ENCODE results near the gene APP.

The APP gene

GRCh38 chr21:25901330-25901979 is 269.1 kb downstream of the APP start:
- DNase-seq (ENCODE audit: low read depth): no peak
- no peak for TF ChIP-seq CTCF (conservative IDR thresholded peaks at IDR 0.05; ENCODE audit: low read depth, low read length)
- no peak overlapping the region for H3K4me3 ChIP-seq (ENCODE audit: low read depth, low read length)

DNA sequence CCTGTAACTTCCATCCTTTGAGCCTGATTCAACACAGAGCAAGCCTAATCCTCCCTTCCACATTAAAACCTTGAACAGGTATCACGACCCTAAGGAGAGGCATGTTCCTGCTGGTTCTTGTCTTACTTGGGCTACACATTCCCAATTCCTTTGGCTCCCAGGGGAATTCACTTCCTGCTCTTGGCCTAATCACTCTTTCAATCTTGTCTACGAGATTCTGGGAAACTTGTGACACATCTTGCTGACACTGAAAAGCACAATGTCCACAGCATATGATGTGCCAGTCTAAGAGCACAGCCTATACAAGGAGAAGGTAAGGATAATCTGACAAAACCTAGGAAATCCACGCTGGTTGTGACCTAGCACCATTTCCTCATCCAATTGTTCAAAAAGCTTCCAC is 271.9 kb downstream of the APP start:
- DNase-seq (ENCODE audit: low read depth): peak; percentile 19
- H3K4me3 ChIP-seq (ENCODE audit: low read depth, low read length): no peak overlapping the region
- TF ChIP-seq CTCF (conservative IDR thresholded peaks at IDR 0.05; ENCODE audit: low read depth, low read length): no peak

DNA sequence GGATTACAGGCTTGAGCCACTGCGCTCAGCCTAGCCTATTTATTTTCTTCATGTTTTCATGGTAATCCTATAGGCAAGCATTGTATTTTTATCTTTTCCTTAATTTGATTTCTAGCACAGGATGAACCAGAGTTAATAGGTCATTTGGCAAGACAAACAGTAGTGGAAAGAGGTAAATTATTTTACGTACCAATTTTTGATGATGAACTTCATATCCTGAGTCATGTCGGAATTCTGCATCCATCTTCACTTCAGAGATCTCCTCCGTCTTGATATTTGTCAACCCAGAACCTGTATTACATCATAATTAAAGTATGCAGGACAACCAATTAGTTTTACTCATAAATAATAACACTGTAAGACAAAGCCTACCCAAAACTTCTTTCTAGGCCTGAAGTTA is 273.2 kb downstream of the APP start:
- DNase-seq (ENCODE audit: low read depth): no peak
- TF ChIP-seq CTCF (conservative IDR thresholded peaks at IDR 0.05; ENCODE audit: low read depth, low read length): no peak
- H3K4me3 ChIP-seq (ENCODE audit: low read depth, low read length): no peak overlapping the region

GRCh38 chr21:25896501-25897056 is 274.0 kb downstream of the APP start:
- TF ChIP-seq CTCF (conservative IDR thresholded peaks at IDR 0.05; ENCODE audit: low read depth, low read length): no peak
- H3K4me3 ChIP-seq (ENCODE audit: low read depth, low read length): no peak overlapping the region
- no peak for DNase-seq (ENCODE audit: low read depth)

DNA sequence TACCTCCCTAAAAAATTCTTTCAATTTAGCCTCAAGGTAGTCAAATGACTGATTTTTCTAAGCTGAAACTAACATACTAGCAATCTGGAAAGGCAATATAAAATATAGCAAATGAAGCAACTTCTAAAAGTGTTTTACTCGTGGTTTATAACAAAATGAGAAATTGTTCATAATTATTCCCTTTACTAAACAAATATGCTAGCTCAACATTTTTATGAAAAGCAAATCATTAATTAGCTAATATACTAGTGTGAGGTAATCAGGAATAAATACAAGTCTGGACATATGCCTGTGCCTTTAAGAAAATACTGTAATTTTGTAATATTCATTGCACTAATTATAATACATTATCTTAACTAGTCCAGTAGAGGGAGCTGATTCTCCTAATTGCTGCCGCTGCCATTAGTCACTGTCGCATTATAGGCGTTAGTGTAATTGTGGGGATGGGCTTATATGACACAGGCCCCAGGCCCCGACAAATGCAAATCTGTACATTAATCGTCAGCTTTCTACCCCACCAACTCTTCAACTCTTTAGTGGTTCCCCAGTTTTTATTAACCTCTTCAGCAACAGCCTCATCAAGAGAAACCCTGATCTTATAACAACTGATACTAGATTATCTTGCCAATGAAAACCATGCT is 274.9 kb downstream of the APP start:
- DNase-seq (ENCODE audit: low read depth): peak; percentile 55
- peak; percentile 69 for TF ChIP-seq CTCF (conservative IDR thresholded peaks at IDR 0.05; ENCODE audit: low read depth, low read length)
- H3K4me3 ChIP-seq (ENCODE audit: low read depth, low read length): no peak overlapping the region

DNA sequence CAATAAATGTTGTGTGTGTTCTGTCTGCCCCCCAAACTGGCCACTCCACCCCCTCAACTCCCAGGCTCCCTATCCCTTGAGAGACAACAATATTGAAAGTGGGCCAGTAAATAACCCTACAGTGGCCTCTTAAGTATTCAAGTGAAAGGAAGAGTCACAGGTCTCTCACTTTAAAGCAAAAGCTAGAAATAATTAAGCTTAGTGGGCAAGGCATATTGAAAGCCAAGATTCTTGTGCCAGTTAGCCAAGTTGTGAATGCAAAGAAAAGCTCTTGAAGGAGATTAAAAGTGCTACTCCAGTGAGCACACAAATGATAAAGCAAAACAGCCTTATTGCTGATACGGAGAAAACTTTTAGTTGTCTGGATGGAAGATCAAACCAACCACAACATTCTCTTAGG is 277.4 kb downstream of the APP start:
- no peak for TF ChIP-seq CTCF (conservative IDR thresholded peaks at IDR 0.05; ENCODE audit: low read depth, low read length)
- no peak for DNase-seq (ENCODE audit: low read depth)
- H3K4me3 ChIP-seq (ENCODE audit: low read depth, low read length): no peak overlapping the region

- no peak for DNase-seq (ENCODE audit: low read depth)
- TF ChIP-seq CTCF (conservative IDR thresholded peaks at IDR 0.05; ENCODE audit: low read depth, low read length): no peak
- no peak overlapping the region for H3K4me3 ChIP-seq (ENCODE audit: low read depth, low read length)
Observed at GRCh38 chr21:25891596-25891995, 279.0 kb downstream of the APP start.

All from choroid plexus epithelial cell (primary cell).